Neural progenitor cell (in vitro differentiated cells): Measurements from ENCODE around the gene MED27.

Source experiments
- EZH2 ChIP-seq: fragments of 200-600 bp; sonication (generic); IDR thresholded peaks from 2 replicates; pipeline ENCODE4 v1.6.1; 2017; ENCODE audit warnings: antibody characterized with exemption, mild to moderate bottlenecking, moderate library complexity
- EZH2phosphoT487 ChIP-seq: fragments of 200-600 bp; sonication (generic); IDR thresholded peaks from 2 replicates; pipeline ENCODE4 v1.6.1; 2017; ENCODE audit warnings: antibody characterized with exemption
- TF ChIP-seq, protein P1 (sequence below): fragments of 200-600 bp; sonication (generic); IDR thresholded peaks from 2 replicates; pipeline ENCODE4 v1.5.1; 2017; ENCODE audit warnings: antibody characterized with exemption, mild to moderate bottlenecking

DNA sequence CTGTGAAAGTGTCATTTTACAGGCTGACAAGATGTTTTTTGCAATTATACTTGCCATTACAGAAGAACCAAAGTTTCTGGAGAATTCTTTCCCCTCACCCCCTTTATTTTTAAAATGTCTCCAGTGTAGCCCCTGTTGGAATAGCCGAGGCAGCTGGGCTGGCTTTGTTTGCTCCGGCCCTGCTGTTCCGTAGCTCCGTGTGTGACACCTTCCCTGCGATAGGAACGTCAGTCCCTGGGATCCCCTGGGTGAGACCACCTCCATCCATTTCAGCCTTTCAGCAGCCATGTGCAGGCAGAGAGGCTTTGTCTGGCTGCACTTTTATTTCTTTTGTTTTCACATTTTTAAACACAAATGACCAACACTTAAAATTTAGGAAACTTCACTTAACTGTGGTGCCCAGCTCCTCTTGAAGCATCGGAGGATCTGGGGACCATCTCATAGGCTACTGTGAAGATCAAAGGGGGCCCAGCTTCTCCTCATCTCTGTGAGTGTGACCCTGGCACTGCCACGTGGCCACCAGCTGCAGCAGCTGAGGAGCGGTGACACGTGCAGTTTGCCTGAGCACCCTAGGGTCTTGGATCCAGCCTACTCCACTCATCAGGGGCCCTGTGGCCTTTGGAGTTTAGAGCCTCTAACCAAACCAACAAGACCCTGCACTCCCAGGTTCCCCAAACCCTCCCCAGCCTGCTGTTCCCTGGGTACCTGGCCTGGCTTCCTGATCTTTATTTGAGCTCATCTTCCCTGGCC is 214.0 kb downstream of the MED27 start:
- TF ChIP-seq, protein P1, sequence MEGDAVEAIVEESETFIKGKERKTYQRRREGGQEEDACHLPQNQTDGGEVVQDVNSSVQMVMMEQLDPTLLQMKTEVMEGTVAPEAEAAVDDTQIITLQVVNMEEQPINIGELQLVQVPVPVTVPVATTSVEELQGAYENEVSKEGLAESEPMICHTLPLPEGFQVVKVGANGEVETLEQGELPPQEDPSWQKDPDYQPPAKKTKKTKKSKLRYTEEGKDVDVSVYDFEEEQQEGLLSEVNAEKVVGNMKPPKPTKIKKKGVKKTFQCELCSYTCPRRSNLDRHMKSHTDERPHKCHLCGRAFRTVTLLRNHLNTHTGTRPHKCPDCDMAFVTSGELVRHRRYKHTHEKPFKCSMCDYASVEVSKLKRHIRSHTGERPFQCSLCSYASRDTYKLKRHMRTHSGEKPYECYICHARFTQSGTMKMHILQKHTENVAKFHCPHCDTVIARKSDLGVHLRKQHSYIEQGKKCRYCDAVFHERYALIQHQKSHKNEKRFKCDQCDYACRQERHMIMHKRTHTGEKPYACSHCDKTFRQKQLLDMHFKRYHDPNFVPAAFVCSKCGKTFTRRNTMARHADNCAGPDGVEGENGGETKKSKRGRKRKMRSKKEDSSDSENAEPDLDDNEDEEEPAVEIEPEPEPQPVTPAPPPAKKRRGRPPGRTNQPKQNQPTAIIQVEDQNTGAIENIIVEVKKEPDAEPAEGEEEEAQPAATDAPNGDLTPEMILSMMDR, result no peak
- no peak for TF ChIP-seq EZH2
- no peak for TF ChIP-seq EZH2phosphoT487
